Memory B cell (primary cell): Measurements from ENCODE around the gene RANBP3.
"Not testable (repeated sequence)": the region's sequence is repeated elsewhere in the genome, so short reads cannot be mapped to it uniquely, and the experiment has no call there.

Experiments used
- ATAC-seq: fragments of 150-1000 bp; cut with Tn5 transposase; 2 replicates; pipeline ENCODE4 v1.10.0; 2021; ENCODE audit warnings: low read depth, mild to moderate bottlenecking, moderate library complexity
- DNase-seq, 2 donors: peaks; one replicate each; pipeline ENCODE4 v3.0.0; 2022; ENCODE audit warnings: low spot score in 2 of 2
- H3K27ac Mint-ChIP-seq: one replicate; pipeline ENCODE4 v1.8.0; 2022; ENCODE audit warnings: mild to moderate bottlenecking, moderate library complexity, mixed read lengths
- H3K27me3 Mint-ChIP-seq: one replicate; pipeline ENCODE4 v1.8.0; 2022; ENCODE audit warnings: mixed read lengths
- H3K36me3 Mint-ChIP-seq: one replicate; pipeline ENCODE4 v1.8.0; 2022; ENCODE audit warnings: mild to moderate bottlenecking, mixed read lengths
- H3K4me1 Mint-ChIP-seq: one replicate; pipeline ENCODE4 v1.8.0; 2022; ENCODE audit warnings: mixed read lengths
- H3K4me3 Mint-ChIP-seq: one replicate; pipeline ENCODE4 v1.8.0; 2022; ENCODE audit warnings: mild to moderate bottlenecking, moderate library complexity, mixed read lengths
- H3K9me3 Mint-ChIP-seq: one replicate; pipeline ENCODE4 v1.8.0; 2022; ENCODE audit warnings: mixed read lengths

The RANBP3 gene

GRCh38 chr19:5977785-5978605, at the start of gene RANBP3:
Gene RANBP3, minus strand, starts transcription at chr19:5978140. Its CDS starts 58 bp downstream, at chr19:5978082.
- DNase-seq (peak; percentile 88 to 95), ATAC-seq (peak; percentile 86)
- Mint-ChIP-seq H3K27me3 (no peaks in the 10 kb centered on the region), H3K4me1 (peaks cover 39% of the 10 kb centered on the region), H3K9me3 (no peaks in the 10 kb centered on the region), H3K27ac (peak within 1 kb of the TSS; percentile 95), H3K36me3 (peaks cover 12% of the 10 kb centered on the region), H3K4me3 (peak within 1 kb of the TSS; percentile 98)

- peaks cover 5% of the 10 kb centered on the region for H3K27me3 Mint-ChIP-seq
- H3K4me1 Mint-ChIP-seq = no peaks in the 10 kb centered on the region
- no peaks in the 10 kb centered on the region for H3K36me3 Mint-ChIP-seq
- H3K9me3 Mint-ChIP-seq = no peaks in the 10 kb centered on the region
- DNase-seq (no peak), ATAC-seq (no peak)
- no peak overlapping the region for H3K27ac Mint-ChIP-seq
- H3K4me3 Mint-ChIP-seq = no peak overlapping the region
These were observed 48.7 kb upstream of the RANBP3 start for GRCh38 chr19:6026390-6027227.

- H3K36me3 Mint-ChIP-seq, ATAC-seq, H3K4me3 Mint-ChIP-seq, H3K27me3 Mint-ChIP-seq, H3K27ac Mint-ChIP-seq, H3K9me3 Mint-ChIP-seq, DNase-seq, H3K4me1 Mint-ChIP-seq: not testable (repeated sequence)
These were observed 46.8 kb upstream of the RANBP3 start for GRCh38 chr19:6024756-6025155.

GRCh38 chr19:6023936-6024335, 46.0 kb upstream of the RANBP3 start:
- Mint-ChIP-seq H3K36me3 (no peaks in the 10 kb centered on the region), H3K27me3 (peaks cover 10% of the 10 kb centered on the region), H3K4me1 (no peaks in the 10 kb centered on the region), H3K9me3 (no peaks in the 10 kb centered on the region), H3K4me3 (no peak overlapping the region), H3K27ac (no peak overlapping the region)
- ATAC-seq = no peak
- no peak for DNase-seq

- no peak for DNase-seq
- Mint-ChIP-seq H3K4me1 (no peaks in the 10 kb centered on the region), H3K27me3 (peaks cover 10% of the 10 kb centered on the region)
These were observed 45.2 kb upstream of the RANBP3 start for GRCh38 chr19:6023085-6023682.

GRCh38 chr19:6022570-6023064, 44.7 kb upstream of the RANBP3 start:
- H3K36me3 Mint-ChIP-seq = no peaks in the 10 kb centered on the region
- no peaks in the 10 kb centered on the region for H3K4me1 Mint-ChIP-seq
- no peak for DNase-seq
- no peaks in the 10 kb centered on the region for H3K9me3 Mint-ChIP-seq
- no peak overlapping the region for H3K27ac Mint-ChIP-seq
- ATAC-seq = no peak
- H3K27me3 Mint-ChIP-seq = peaks cover 10% of the 10 kb centered on the region
- no peak overlapping the region for H3K4me3 Mint-ChIP-seq

More at GRCh38 chr19:6023085-6023682, 45.2 kb upstream of the RANBP3 start:
- no peak overlapping the region for H3K4me3 Mint-ChIP-seq
- H3K9me3 Mint-ChIP-seq = no peaks in the 10 kb centered on the region
- ATAC-seq = no peak
- H3K36me3 Mint-ChIP-seq = no peaks in the 10 kb centered on the region
- H3K27ac Mint-ChIP-seq = no peak overlapping the region

- peak; percentile 88 for ATAC-seq
- peaks cover 10% of the 10 kb centered on the region for H3K27me3 Mint-ChIP-seq
- peak; percentile 57 to 72 for DNase-seq
- H3K36me3 Mint-ChIP-seq = no peaks in the 10 kb centered on the region
- no peak overlapping the region for H3K27ac Mint-ChIP-seq
- H3K4me1 Mint-ChIP-seq = no peaks in the 10 kb centered on the region
- H3K4me3 Mint-ChIP-seq = no peak overlapping the region
- no peaks in the 10 kb centered on the region for H3K9me3 Mint-ChIP-seq
These were observed 44.1 kb upstream of the RANBP3 start for GRCh38 chr19:6021878-6022569.

GRCh38 chr19:6020972-6021805, 43.2 kb upstream of the RANBP3 start:
- H3K27me3 Mint-ChIP-seq = peaks cover 10% of the 10 kb centered on the region
- H3K4me1 Mint-ChIP-seq = no peaks in the 10 kb centered on the region
- no peaks in the 10 kb centered on the region for H3K36me3 Mint-ChIP-seq
- no peak overlapping the region for H3K27ac Mint-ChIP-seq
- DNase-seq = no peak
- no peaks in the 10 kb centered on the region for H3K9me3 Mint-ChIP-seq
- ATAC-seq = no peak
- no peak overlapping the region for H3K4me3 Mint-ChIP-seq

- ATAC-seq = no peak
- H3K36me3 Mint-ChIP-seq = no peaks in the 10 kb centered on the region
- H3K27me3 Mint-ChIP-seq = peaks cover 10% of the 10 kb centered on the region
- no peak overlapping the region for H3K4me3 Mint-ChIP-seq
- DNase-seq = no peak
- no peak overlapping the region for H3K27ac Mint-ChIP-seq
- H3K4me1 Mint-ChIP-seq = no peaks in the 10 kb centered on the region
- H3K9me3 Mint-ChIP-seq = no peaks in the 10 kb centered on the region
These were observed 42.4 kb upstream of the RANBP3 start for GRCh38 chr19:6020166-6020882.

GRCh38 chr19:6018786-6019185, 40.8 kb upstream of the RANBP3 start:
- no peaks in the 10 kb centered on the region for H3K4me1 Mint-ChIP-seq
- no peak overlapping the region for H3K27ac Mint-ChIP-seq
- H3K27me3 Mint-ChIP-seq = peaks cover 10% of the 10 kb centered on the region
- H3K9me3 Mint-ChIP-seq = no peaks in the 10 kb centered on the region
- H3K4me3 Mint-ChIP-seq = no peak overlapping the region
- no peak for ATAC-seq
- H3K36me3 Mint-ChIP-seq = no peaks in the 10 kb centered on the region
- no peak for DNase-seq

GRCh38 chr19:6017576-6017975, 39.6 kb upstream of the RANBP3 start:
- DNase-seq (no peak), ATAC-seq (no peak)
- Mint-ChIP-seq H3K9me3 (no peaks in the 10 kb centered on the region), H3K4me1 (no peaks in the 10 kb centered on the region), H3K27me3 (peaks cover 9% of the 10 kb centered on the region), H3K4me3 (no peak overlapping the region), H3K36me3 (no peaks in the 10 kb centered on the region), H3K27ac (no peak overlapping the region)

- H3K4me1 Mint-ChIP-seq = no peaks in the 10 kb centered on the region
These were observed 38.1 kb upstream of the RANBP3 start for GRCh38 chr19:6015841-6016545.

More at GRCh38 chr19:6015841-6016545, 38.1 kb upstream of the RANBP3 start:
- Mint-ChIP-seq H3K27ac (no peak overlapping the region), H3K4me3 (no peak overlapping the region), H3K27me3 (peaks cover 2% of the 10 kb centered on the region), H3K36me3 (no peaks in the 10 kb centered on the region), H3K9me3 (no peaks in the 10 kb centered on the region)
- ATAC-seq (no peak), DNase-seq (no peak)
